KMS-11 (cell line): ENCODE measurements around the gene DPM2.

ENCODE experiments used
- H2AFZ ChIP-seq: fragments of 200-600 bp; sonication (generic); 2 replicates; pipeline ENCODE4 v1.6.1; 2016; ENCODE audit warnings: antibody characterized with exemption, mixed run types, low read depth
- H3K27ac ChIP-seq: fragments of 200-600 bp; sonication (generic); 2 replicates; pipeline ENCODE4 v1.6.1; 2016; ENCODE audit warnings: mild to moderate bottlenecking, mixed run types
- H3K27me3 ChIP-seq: fragments of 200-600 bp; sonication (generic); 2 replicates; pipeline ENCODE4 v1.6.1; 2017; ENCODE audit warnings: mild to moderate bottlenecking, low read depth, mixed run types, moderate library complexity; ENCODE audit not compliant: insufficient read depth
- H3K36me3 ChIP-seq: fragments of 200-600 bp; sonication (generic); 2 replicates; pipeline ENCODE4 v1.6.1; 2017; ENCODE audit warnings: mild to moderate bottlenecking, mixed run types; ENCODE audit not compliant: insufficient read depth
- H3K4me1 ChIP-seq: fragments of 200-600 bp; sonication (generic); 2 replicates; pipeline ENCODE4 v1.6.1; 2016; ENCODE audit warnings: mild to moderate bottlenecking, low read depth, mixed run types; ENCODE audit not compliant: poor library complexity, severe bottlenecking
- H3K4me2 ChIP-seq: fragments of 200-600 bp; sonication (generic); 2 replicates; pipeline ENCODE4 v1.7.0; 2016; ENCODE audit warnings: mild to moderate bottlenecking, mixed run types
- H3K4me3 ChIP-seq: fragments of 200-600 bp; sonication (generic); IDR thresholded peaks from 2 replicates; pipeline ENCODE4 v1.6.1; 2017; ENCODE audit warnings: low read depth, low read length, mixed read lengths; ENCODE audit not compliant: insufficient read depth
- H3K79me2 ChIP-seq: fragments of 200-600 bp; sonication (generic); 2 replicates; pipeline ENCODE4 v1.6.1; 2016; ENCODE audit warnings: low read depth, mixed run types; ENCODE audit not compliant: insufficient read depth
- H3K9ac ChIP-seq: fragments of 200-600 bp; sonication (generic); 2 replicates; pipeline ENCODE4 v1.6.1; 2016; ENCODE audit warnings: mild to moderate bottlenecking, mixed run types
- H4K20me1 ChIP-seq: fragments of 200-600 bp; sonication (generic); 2 replicates; pipeline ENCODE4 v1.6.1; 2016; ENCODE audit warnings: mild to moderate bottlenecking, mixed run types; ENCODE audit not compliant: insufficient read depth
- CTCF ChIP-seq: fragments of 200-600 bp; sonication (generic); conservative IDR thresholded peaks from 2 replicates; pipeline ENCODE4 v1.6.1; 2017; ENCODE audit warnings: low read depth, mild to moderate bottlenecking, antibody characterized with exemption, low read length, moderate library complexity, mixed read lengths

The DPM2 gene

GRCh38 chr9:127912296-127912695 lies 25.4 kb downstream of the DPM2 start:
- Histone ChIP-seq H3K27me3 (no peaks in the 10 kb centered on the region), H2AFZ (no peak overlapping the region), H3K27ac (peak overlapping the region; percentile 97), H4K20me1 (no peaks in the 10 kb centered on the region), H3K4me1 (peaks cover 60% of the 10 kb centered on the region), H3K4me2 (peak overlapping the region; percentile 64), H3K79me2 (peaks cover 60% of the 10 kb centered on the region), H3K9ac (peak overlapping the region; percentile 53; the same call in 1 of the 2 replicates), H3K36me3 (peaks cover 14% of the 10 kb centered on the region; the same call in 1 of the 2 replicates), H3K4me3 (no peak overlapping the region)
- no peak for TF ChIP-seq CTCF

GRCh38 chr9:127910613-127911205 lies 26.9 kb downstream of the DPM2 start:
- TF ChIP-seq CTCF: 0 out of 2 replicates have a peak, but pooled peaks have one; percentile 31
- H3K27ac ChIP-seq: peak overlapping the region; percentile 97
- peaks cover 67% of the 10 kb centered on the region for H3K4me1 ChIP-seq
- no peaks in the 10 kb centered on the region for H4K20me1 ChIP-seq
- peak overlapping the region; percentile 85 for H3K9ac ChIP-seq
- peaks cover 51% of the 10 kb centered on the region for H3K79me2 ChIP-seq
- H3K4me3 ChIP-seq: no peak overlapping the region
- peak overlapping the region; percentile 64 for H3K4me2 ChIP-seq
- no peak overlapping the region for H2AFZ ChIP-seq
- no peaks in the 10 kb centered on the region for H3K27me3 ChIP-seq
- H3K36me3 ChIP-seq: peaks cover 14% of the 10 kb centered on the region; the same call in 1 of the 2 replicates

GRCh38 chr9:127909839-127910273 lies 27.8 kb downstream of the DPM2 start:
- Histone ChIP-seq H2AFZ (no peak overlapping the region), H3K79me2 (peaks cover 44% of the 10 kb centered on the region), H3K27ac (peak overlapping the region; percentile 97; the same call in 1 of the 2 replicates), H3K36me3 (peaks cover 14% of the 10 kb centered on the region; the same call in 1 of the 2 replicates), H4K20me1 (no peaks in the 10 kb centered on the region), H3K4me2 (peak overlapping the region; percentile 64; the same call in 1 of the 2 replicates), H3K27me3 (no peaks in the 10 kb centered on the region), H3K9ac (no peak overlapping the region), H3K4me1 (peaks cover 64% of the 10 kb centered on the region), H3K4me3 (no peak overlapping the region)
- no peak for TF ChIP-seq CTCF

GRCh38 chr9:127908660-127908926 lies 29.1 kb downstream of the DPM2 start:
- Histone ChIP-seq H2AFZ (no peak overlapping the region), H3K79me2 (peaks cover 31% of the 10 kb centered on the region), H3K36me3 (peaks cover 6% of the 10 kb centered on the region; the same call in 1 of the 2 replicates), H3K27me3 (no peaks in the 10 kb centered on the region), H3K4me1 (peaks cover 57% of the 10 kb centered on the region), H3K4me2 (no peak overlapping the region), H3K4me3 (no peak overlapping the region), H3K27ac (no peak overlapping the region), H3K9ac (no peak overlapping the region), H4K20me1 (no peaks in the 10 kb centered on the region)
- no peak for TF ChIP-seq CTCF
